Measurements from ENCODE around the gene F2RL3. TPM values are rescaled to one million over a fixed set of nuclear protein-coding genes. Genes with fewer than 3 reads are reported as not detected.

F2RL3 gene
- total and polyA plus RNA-seq, 9 of the 15 experiments (the other 6 are each of a cell fraction or from before 2014, with no cell fraction given) = 1.4 to 27.6 (median 11.9) TPM

DNA sequence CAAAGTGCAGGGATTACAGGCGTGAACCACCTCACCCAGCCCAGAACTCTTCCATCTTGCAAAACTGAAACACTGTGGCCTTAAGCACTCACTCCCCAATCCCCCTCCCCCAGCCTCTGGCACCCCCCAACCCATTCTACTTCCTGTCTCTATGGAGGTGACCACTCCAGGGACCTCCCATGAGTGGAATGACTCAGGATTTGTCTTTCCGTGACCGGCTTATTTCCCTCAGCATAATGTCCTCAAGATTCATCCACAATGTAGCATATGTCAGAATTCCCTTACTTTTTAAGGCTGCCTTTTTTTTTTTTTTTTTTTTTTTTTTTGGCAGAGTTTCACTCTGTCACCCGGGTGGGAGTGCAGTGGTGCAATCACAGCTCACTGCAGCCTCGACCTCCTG lies 3.6 kb upstream of the F2RL3 start:
- H3K27ac ChIP-seq (ENCODE audit: extremely low read depth, low read depth, low read length) = no peak overlapping the region
- H3K4me1 ChIP-seq (replicated peaks in 1 of 2; ENCODE audit: control insufficient read depth in 2 of 2, insufficient read depth in 2 of 2, low read length in 2 of 2) = peaks cover 21 to 39% of the 10 kb centered on the region in 2 experiments
- H3K27me3 ChIP-seq (ENCODE audit: control insufficient read depth in 2 of 2, insufficient read depth in 2 of 2, low read length in 2 of 2) = no peaks in the 10 kb centered on the region
- no peak overlapping the region for H2AFZ ChIP-seq (ENCODE audit: low read depth, low read length)
- BruUV-seq (replicated peaks) = no TSS peak
- H3K4me2 ChIP-seq (ENCODE audit: insufficient read depth, low read length) = no peak overlapping the region
- 37% methylated on average over 4 of the region's 5 CpGs for WGBS (ENCODE audit: insufficient coverage, low coverage, missing lambda C conversion rate)
- no peak for ATAC-seq
- no peaks in the 10 kb centered on the region for H4K20me1 ChIP-seq (replicated peaks; ENCODE audit: control insufficient read depth, insufficient read depth, low read length)
- TF ChIP-seq, protein P1, sequence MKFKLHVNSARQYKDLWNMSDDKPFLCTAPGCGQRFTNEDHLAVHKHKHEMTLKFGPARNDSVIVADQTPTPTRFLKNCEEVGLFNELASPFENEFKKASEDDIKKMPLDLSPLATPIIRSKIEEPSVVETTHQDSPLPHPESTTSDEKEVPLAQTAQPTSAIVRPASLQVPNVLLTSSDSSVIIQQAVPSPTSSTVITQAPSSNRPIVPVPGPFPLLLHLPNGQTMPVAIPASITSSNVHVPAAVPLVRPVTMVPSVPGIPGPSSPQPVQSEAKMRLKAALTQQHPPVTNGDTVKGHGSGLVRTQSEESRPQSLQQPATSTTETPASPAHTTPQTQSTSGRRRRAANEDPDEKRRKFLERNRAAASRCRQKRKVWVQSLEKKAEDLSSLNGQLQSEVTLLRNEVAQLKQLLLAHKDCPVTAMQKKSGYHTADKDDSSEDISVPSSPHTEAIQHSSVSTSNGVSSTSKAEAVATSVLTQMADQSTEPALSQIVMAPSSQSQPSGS (CRISPR knock-in tag; IDR thresholded peaks at IDR 0.05) = no peak
- TF ChIP-seq ZNF384 (IDR thresholded peaks at IDR 0.05; ENCODE audit: low read depth, low read length) (0 out of 2 replicates have a peak, but pooled peaks have one; percentile 38), ETV1 (tag; conservative IDR thresholded peaks at IDR 0.05; ENCODE audit: low read depth) (no peak), NFE2 (IDR thresholded peaks at IDR 0.05; ENCODE audit: low read depth) (0 out of 2 replicates have a peak, but pooled peaks have one; percentile 12), ELF2 (CRISPR knock-in tag; IDR thresholded peaks at IDR 0.05) (no peak), BRF1 (IDR thresholded peaks at IDR 0.05; ENCODE audit: borderline replicate concordance, extremely low read depth, insufficient read length) (no peak)
- no peak overlapping the region for H3K4me3 ChIP-seq
- intact Hi-C loops (cut with micrococcal nuclease) = no loop called here
- FAIRE-seq = peak; percentile 11
- in situ Hi-C loops (cut with MboI) = no loop called here
- no peaks in the 10 kb centered on the region for H3K9me1 ChIP-seq (ENCODE audit: control insufficient read depth, insufficient read depth, low read length)
- POLR2A ChIA-PET = interaction anchor here (2.0 kb wide), 1 partner anchor 9 kb away, joined by 5 read pairs; no protein-coding TSS in a partner anchor
- peak in 1 of 4 experiments; percentile 20 for DNase-seq (ENCODE audit: extremely low read depth in 1 of 4, low spot score in 3 of 4)
- peaks cover 13% of the 10 kb centered on the region for H3K9me3 ChIP-seq (replicated peaks; ENCODE audit: control insufficient read depth, insufficient read depth, low read depth, low read length)
- CTCF ChIA-PET (ENCODE audit: low intra/inter-chr PET ratio) = no interaction called here
- peaks cover 7% of the 10 kb centered on the region; the same call in 2 of the 3 replicates for H3K36me3 ChIP-seq (ENCODE audit: control insufficient read depth, insufficient read depth, low read length)
- peaks cover 18% of the 10 kb centered on the region for H3K79me2 ChIP-seq (ENCODE audit: control insufficient read depth, insufficient read depth, low read length)
- peak overlapping the region in 1 of 2 experiments; percentile 13; a peak in 1 of 4 replicates for H3K9ac ChIP-seq (ENCODE audit: insufficient read depth in 1 of 2, low read depth in 2 of 2, low read length in 2 of 2)
